ENCODE measurements around the gene CPPED1. TPM values are rescaled to one million over a fixed set of nuclear protein-coding genes. Genes with fewer than 3 reads are reported as not detected.

Gene CPPED1
- total and polyA plus RNA-seq, 2 of the 4 experiments (the other 2 are of a cell fraction): 5.1 to 6.5 TPM

- Histone ChIP-seq H3K4me3 (ENCODE audit: insufficient read depth, low read depth, low read length) (no peak overlapping the region), H3K4me2 (ENCODE audit: low read depth, low read length) (no peak overlapping the region), H2BK20ac (ENCODE audit: low read depth, low read length) (no peak overlapping the region), H2AK9ac (replicated peaks; ENCODE audit: low read depth, low read length, poor library complexity) (no peak overlapping the region), H2BK15ac (ENCODE audit: low read depth, low read length) (no peak overlapping the region), H4K20me1 (ENCODE audit: insufficient read depth, low read length) (no peaks in the 10 kb centered on the region), H4K5ac (ENCODE audit: low read depth, low read length) (no peak overlapping the region), H3K36me3 (ENCODE audit: control insufficient read depth, insufficient read depth, low read length) (no peaks in the 10 kb centered on the region), H2BK5ac (ENCODE audit: low read depth, low read length, poor library complexity, severe bottlenecking) (no peak overlapping the region), H3K9me3 (ENCODE audit: control insufficient read depth, insufficient read depth, low read length) (peaks cover 10% of the 10 kb centered on the region), H3K79me1 (ENCODE audit: low read depth in 1 of 2, low read length in 2 of 2) (no peaks in the 10 kb centered on the region), H3K4ac (ENCODE audit: low read depth, low read length) (no peak overlapping the region), H3K27ac (ENCODE audit: insufficient read depth, low read length) (no peak overlapping the region), H3K18ac (ENCODE audit: low read depth, low read length) (no peak overlapping the region), H3K14ac (replicated peaks; ENCODE audit: low read depth, low read length) (no peak overlapping the region), H3K9me1 (ENCODE audit: insufficient read depth, low read length) (no peaks in the 10 kb centered on the region), H2AFZ (replicated peaks; ENCODE audit: low read length, poor library complexity) (no peak overlapping the region), H2AK5ac (ENCODE audit: low read depth, low read length) (no peak overlapping the region), H3K9ac (ENCODE audit: low read depth, low read length) (no peak overlapping the region), H4K8ac (ENCODE audit: low read depth in 2 of 2, low read length in 2 of 2) (no peak overlapping the region), H3K4me1 (ENCODE audit: control insufficient read depth, insufficient read depth, low read length) (no peaks in the 10 kb centered on the region), H3K23ac (ENCODE audit: low read depth, low read length) (no peak overlapping the region), H2BK120ac (ENCODE audit: low read depth, low read length) (no peak overlapping the region), H4K91ac (ENCODE audit: insufficient read depth, low read depth, low read length) (no peak overlapping the region), H3K27me3 (ENCODE audit: control insufficient read depth, insufficient read depth, low read length) (no peaks in the 10 kb centered on the region), H3K56ac (ENCODE audit: extremely low read depth, insufficient read depth, low read length) (no peak overlapping the region)
- no peak for ATAC-seq (ENCODE audit: low read depth)
- ChIA-PET POLR2A (ENCODE audit: unreplicated experiment) (no interaction called here), CTCF (no interaction called here)
- in situ Hi-C loops (cut with MboI; ENCODE audit: low sequenced_read_pairs): no loop called here
- TF ChIP-seq CTCF (conservative IDR thresholded peaks at IDR 0.05; ENCODE audit: low read depth, low read length): no peak
- TF ChIP-seq CEBPB (IDR thresholded peaks at IDR 0.05; ENCODE audit: low read depth, low read length): no peak
- TF ChIP-seq MAFK (IDR thresholded peaks at IDR 0.05; ENCODE audit: low read depth, low read length): no peak
- TF ChIP-seq RFX5 (IDR thresholded peaks at IDR 0.05; ENCODE audit: low read depth, low read length): no peak
- no peak for TF ChIP-seq POLR2A (IDR thresholded peaks at IDR 0.05; ENCODE audit: low read depth, low read length)
- TF ChIP-seq CHD1 (IDR thresholded peaks at IDR 0.05; ENCODE audit: low read depth, low read length): no peak
- TF ChIP-seq RCOR1 (IDR thresholded peaks at IDR 0.05; ENCODE audit: insufficient replicate concordance, low read length): no peak
- no peak for TF ChIP-seq SMC3 (IDR thresholded peaks at IDR 0.05; ENCODE audit: low read depth, low read length)
- TF ChIP-seq FOS (IDR thresholded peaks at IDR 0.05; ENCODE audit: low read depth, low read length): no peak
- no peak for TF ChIP-seq MXI1 (IDR thresholded peaks at IDR 0.05; ENCODE audit: borderline replicate concordance, low read depth, low read length)
- TF ChIP-seq BHLHE40 (IDR thresholded peaks at IDR 0.05; ENCODE audit: low read depth, low read length): no peak
- TF ChIP-seq ELK1 (IDR thresholded peaks at IDR 0.05; ENCODE audit: borderline replicate concordance, low read depth, low read length): no peak
- no peak for TF ChIP-seq USF2 (IDR thresholded peaks at IDR 0.05; ENCODE audit: low read depth, low read length)
- no peak for TF ChIP-seq MAZ (IDR thresholded peaks at IDR 0.05; ENCODE audit: borderline replicate concordance, low read depth, low read length)
- TF ChIP-seq NFE2L2 (IDR thresholded peaks at IDR 0.05; ENCODE audit: low read depth, low read length): no peak
- no peak for DNase-seq
- 40% methylated on average over 1 of the region's 10 CpGs; no CpG with 5 or more reads in 1 of the 2 experiments for WGBS, 2 experiments (ENCODE audit: extremely low coverage in 2 of 2, insufficient read length in 1 of 2)
- dilution Hi-C loops (cut with HindIII; ENCODE audit: low sequenced_read_pairs, unreplicated experiment): no loop called here
- BruUV-seq (replicated peaks): no TSS peak
- intact Hi-C loops (cut with micrococcal nuclease): no loop called here
Measured at GRCh38 chr16:12646490-12647274, 157.0 kb downstream of the CPPED1 start.

Data from IMR-90 (cell line).